NCI-H226 (cell line): Measurements from ENCODE around the gene CEACAM21.
A peak's percentile ranks its signal among the peaks of the same experiment; 100 is the strongest.

Source experiments
- DNase-seq: peaks from one replicate; pipeline ENCODE4 v3.0.0-alpha.2; 2015

Gene CEACAM21

DNA sequence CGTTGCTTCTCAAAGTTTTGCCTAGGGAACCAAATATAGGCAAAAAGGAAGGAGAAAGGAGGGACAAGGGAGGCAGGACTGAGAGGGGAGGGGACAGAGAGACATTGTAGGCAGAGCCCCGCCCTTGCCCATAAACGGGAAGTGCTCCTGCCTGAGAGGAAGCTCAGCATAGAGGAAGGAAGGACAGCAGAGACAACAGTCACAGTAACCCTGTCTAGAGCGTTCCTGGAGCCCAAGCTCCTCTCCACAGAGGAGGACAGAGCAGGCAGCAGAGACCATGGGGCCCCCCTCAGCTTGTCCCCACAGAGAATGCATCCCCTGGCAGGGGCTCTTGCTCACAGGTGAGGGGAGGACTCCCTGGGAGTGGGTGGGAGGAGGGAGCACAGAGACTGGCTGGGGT, at the start of gene CEACAM21:
Gene CEACAM21, plus strand, starts transcription at position 169 of the 400 bp plus-strand sequence. Its CDS starts 109 bp downstream, at position 278.
- no peak for DNase-seq

DNA sequence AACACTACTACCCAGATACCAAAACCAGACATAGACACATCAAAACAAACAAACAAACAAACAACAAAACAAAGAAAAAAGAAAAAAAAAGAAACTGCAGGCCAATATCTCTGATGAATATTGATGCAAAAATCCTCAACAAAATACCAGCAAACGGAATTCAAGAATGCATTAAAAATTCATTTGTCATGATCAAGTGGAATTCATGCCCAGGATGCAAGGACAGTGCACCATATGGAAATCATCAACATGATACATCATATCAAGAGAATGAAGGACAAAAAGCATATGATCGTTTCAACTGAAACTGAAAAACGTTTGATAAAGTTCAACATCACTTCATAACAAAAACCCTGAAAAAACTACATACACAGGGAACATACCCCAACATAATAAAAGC, 48.9 kb upstream of the CEACAM21 start:
- no peak for DNase-seq

DNA sequence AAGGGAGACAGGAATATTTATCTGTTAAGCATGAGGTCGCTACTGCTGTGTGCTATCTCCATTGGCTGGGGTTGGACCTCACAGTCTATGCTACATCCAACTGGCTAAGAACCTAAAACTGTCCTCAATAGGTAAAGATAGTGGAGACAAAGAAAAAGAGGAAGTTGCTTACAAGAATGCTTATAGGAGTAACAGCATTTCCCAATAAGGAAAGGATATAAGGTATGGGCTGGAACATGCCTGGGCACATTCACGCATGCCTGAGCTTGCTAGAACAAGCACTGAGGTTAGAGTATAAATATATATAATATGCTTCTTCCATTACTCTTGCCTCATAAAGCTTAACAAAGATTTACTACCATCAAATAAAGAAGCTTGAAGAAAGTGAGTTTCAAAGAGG, 47.9 kb upstream of the CEACAM21 start:
- no peak for DNase-seq

DNA sequence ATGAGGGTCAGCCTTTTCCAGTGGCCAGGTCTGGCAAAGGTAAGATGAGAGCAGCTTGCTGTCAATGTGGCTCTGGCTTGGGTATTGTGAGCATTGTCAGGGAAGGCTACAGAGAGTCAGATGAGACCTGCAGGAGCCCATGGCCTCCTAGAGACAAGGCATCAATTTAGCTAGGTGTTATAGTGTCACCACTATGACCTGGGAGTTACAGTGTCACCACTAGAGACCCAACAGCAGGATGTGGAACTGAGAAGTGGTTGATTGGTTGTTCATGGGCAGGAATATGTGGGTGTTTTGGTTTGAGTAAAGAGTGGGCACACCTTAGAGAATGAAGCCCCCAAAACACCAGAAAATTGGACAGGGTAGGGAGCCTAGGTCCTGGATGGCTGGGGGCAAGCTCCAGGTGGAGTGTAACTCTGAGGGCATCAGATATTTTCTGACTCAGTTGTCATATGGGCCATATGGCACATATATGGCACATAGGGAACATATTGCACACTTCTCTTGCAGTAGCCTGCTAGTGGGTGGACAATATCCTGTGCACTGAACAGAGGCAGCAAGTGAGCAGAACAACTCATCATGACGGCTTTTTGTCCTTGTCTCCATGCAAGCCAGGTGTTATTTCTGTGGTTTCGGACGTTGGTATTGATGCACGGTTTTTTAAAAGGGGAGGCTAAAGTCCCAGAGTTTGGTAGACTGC, 46.3 kb upstream of the CEACAM21 start:
- no peak for DNase-seq

DNA sequence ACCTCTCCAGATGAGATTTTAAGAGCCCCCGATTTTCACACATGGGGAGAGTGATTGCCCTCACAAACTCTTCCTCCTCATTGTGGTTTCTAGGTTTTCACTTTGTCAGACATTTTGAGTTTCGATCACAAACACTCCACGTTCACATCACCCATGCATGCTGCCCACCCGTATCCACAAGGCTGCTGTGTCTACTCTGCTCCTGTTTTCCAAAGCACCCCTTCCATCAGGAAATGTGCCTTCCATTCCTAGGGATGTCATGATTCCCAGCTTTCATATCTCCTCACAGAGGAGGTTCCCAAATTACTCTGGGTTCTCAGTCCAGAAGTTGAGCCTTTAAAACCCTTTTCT, 45.8 kb upstream of the CEACAM21 start:
- no peak for DNase-seq

DNA sequence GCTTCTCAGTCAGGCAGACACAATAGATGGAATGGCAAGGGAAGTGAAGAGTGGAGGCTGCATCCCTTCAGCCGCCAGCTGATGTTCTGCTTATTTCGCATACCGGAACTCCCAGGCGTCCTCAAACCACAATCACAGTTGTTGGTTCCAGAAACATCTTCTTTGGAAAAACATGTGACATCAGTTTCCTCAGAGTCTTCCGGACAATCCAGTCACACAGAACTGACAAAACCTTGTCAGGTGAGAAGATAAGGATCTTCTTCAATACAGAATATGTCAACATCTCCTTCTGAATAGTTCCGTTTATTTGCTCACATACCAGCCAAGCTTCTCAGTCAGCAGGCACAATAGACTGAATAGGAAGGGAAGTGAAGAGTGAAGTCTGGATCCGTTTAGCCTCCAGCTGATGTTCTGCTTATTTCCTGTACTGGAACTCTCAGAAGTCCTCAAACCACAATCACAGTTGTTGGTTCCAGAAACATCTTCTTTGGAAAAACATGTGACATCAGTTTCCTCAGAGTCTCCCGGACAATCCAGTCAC, 45.1 kb upstream of the CEACAM21 start:
- no peak for DNase-seq

DNA sequence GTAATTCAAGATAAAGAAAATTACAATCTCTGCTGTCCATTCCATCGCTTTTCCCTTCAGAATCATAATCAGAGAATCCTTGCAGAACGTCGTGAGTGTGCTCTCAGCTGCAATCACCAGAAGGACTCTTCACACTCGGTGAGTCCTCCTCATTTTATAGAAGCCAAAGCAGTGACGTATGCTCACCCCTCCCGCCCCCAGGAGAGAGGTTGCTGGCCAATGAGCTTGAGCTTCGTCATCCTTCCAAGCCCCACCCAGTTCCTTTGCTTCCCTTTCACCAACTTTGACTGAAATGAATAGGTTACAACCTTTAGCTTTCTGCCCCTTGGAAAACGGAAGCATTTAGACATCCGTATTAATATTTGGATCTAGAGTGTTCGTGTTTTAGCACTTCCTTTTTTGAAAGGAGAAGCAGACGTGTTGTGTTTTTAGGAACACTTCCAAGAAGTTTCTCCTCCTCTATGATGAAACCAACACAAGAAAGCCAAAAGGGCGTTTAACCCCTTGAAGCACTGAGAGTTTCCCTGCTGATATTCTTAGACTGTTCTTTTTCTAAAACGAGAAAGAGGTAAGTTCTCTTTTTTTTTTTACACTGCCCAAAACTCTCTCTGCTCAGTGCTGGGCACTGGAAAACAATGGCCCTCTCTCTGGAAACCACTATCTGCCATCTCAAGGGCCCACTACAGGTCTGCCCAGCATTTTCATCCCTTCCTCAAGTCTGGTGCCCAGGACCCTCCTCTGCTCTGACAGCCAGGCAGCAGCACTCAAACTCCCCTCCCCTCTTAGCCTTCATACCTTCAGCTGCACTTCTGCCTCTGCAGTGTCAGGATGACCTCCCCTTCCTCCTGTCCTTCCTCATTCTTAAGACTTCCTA, 44.3 kb upstream of the CEACAM21 start:
- DNase-seq, result peak; percentile 3

DNA sequence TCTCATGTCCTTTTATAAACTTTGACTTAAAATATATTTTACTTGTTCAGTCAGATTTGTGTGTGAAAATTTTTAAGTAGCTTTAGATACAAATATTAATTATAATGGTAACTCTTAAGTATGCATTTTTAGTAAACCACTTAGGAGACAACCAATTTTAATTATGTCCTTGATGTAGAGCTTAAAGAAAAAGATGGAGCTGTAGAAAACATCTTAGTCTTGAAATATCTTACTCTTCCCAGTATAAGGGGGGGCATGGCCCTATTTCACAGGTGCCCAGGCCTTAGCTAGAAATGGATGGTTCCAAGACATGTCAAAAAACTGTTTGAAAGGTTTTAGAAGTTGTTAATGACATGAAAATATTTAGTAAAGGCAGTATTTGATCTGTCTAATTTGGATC, 43.4 kb upstream of the CEACAM21 start:
- DNase-seq, result no peak

DNA sequence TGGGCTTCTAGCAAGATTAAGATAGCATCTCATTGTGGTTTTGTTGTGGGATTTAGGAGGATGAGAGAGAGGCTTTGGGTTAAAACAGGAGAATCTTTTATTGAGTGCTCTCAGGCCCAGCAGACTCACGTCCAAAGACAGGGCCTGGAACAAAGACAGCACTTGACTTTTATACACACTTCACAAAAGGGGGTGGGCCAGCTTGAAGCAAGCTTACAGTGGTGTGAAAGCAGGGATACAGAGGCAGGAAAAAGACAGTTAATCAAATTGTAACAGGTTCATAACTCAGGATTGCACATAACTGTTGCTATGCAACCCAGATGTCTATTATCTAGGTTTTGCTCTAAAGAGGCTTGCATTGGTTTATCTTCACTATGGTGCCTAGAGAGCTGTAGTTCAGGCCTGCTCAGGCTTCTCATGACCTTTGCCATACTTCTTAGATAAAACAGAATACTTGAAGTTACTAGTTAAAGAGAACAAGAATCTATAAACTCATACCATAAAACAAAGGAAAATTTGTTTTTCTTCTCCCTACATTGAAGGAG, 42.2 kb upstream of the CEACAM21 start:
- no peak for DNase-seq

DNA sequence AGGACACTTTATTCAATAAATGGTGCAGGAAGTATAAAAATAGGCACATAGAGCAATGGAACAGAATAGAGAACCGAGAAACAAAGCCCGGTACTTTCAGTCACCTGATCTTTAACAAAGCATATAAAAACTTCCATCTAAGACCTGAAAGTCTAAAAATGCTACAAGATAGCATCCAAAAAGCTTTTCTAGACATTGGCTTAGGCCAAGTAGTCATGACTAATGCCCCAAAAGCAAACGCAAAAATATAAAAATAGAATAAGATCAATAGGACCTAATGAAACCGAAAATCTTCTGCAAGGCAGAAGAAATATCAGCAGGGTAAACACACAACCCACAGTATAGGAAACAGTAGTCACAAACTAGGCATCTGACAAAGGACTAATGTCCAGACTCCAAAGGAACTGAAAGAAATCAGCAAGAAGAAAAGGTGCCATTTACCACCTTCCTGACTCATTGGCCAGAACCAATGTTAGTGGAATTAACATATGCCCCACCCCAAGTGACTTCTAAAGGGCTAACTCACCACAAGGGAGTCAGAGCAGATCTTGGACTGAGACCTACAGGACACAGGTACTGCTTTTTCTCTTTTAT, 40.8 kb upstream of the CEACAM21 start:
- DNase-seq, result no peak

DNA sequence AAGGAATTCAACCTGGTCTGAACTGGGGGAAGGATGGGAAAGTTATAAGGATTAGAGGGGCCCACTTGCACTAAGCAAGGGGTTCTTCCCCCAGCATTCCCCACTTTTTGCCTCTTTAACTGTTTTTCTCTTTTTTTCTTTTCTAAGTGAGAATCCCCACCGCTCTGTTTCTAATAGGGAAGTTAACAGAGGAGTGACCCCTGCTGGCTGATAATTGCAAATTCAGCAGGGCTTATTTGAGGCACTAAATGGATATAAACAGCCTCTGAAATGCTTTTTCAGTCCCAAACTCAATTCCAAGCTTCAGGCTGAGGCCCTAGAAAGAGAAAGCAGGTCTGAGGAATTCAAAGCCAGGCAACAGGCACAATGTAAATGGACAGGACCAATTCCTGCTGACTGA, 38.2 kb upstream of the CEACAM21 start:
- no peak for DNase-seq

DNA sequence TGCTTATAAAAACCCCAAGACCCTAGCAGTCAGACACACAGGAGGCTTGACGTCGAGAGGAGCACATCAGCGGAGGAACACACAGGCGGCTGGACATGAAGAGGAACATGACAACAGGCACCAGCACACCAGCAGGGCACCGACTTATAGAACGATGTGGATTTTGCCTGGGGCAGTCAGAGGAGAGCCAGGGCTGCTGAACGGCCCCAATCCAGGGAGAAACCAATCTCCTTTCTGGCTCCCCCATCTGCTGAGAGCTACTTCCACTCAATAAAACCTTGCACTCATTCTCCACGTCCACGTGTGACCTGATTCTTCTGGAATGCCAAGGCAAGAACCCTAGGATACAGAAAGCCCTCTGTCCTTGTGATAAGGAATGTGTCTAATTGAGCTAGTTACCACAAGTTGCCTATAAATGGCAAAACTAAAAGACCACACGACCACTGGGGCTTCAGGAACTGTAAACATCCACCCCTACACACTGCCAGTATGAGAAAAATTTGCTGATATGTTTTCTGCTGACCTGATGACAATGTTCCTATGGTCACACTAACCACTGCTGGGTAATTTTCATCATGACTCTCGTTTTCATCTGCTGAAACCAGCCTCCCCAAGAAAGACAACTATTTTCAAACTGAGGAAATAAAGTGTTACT, 35.8 kb upstream of the CEACAM21 start:
- DNase-seq, result no peak

DNA sequence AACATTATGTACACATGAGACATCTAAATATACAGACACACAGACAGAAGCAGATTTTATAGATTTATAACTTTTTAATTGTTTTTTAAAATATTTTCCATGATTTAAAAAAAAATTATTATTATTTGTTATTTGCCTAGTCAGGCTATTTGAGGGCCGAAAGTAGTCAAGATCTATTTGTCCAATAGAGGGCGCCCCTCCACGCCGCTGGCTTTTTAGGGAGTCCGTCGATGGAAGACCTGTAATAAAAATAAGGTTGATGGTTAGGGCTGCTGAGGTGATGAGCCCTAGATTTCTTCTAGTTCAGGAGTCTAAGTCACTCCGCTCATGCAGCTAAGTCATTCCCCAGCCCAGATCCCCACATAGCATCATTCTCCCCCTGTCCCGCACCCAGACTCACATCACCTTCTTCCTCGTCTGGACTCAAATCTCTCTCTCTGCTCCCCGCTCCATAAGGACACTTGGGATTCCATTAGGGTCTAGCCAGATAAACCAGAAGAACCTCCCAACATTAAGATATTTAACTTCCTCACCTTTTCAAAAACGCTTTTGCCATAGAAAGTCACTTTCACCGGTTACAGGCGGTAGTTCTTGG, 33.9 kb upstream of the CEACAM21 start:
- DNase-seq, result no peak

DNA sequence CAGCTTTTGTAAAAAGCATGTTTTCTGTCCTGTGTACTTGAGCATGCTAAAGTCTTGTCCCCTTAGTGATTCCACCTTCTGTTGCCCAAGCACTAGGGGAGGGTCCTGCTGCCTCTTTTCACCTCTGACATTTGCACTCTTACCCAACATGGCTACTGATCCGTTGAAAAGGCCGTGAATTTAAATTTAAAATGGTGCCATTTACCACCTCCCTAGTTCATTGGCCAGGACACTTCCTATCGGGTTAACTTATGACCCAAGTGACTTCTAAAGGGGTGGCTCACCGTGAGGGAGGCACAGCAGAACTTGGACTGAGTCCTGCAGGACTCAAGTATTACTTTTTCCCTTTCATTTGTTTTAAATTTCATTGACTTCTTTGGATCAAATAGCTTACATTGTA, 33.3 kb upstream of the CEACAM21 start:
- DNase-seq, result no peak

DNA sequence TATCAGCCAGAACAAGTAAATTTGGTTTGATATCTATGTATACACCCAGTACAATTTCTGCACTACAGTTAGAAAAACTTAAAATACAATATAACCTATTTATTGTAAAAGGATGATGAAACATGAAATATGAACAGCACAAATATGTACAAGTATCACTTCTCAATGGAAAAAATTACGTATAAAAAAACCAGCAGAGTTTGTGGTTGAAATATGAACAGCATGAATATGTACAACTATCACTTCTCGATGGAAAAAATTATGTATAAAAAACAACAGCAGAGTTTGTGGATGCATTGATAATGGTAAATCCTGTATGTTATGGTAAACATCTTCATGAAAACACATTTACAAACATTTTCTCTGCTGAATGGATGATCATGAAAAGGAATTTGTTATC, 32.4 kb upstream of the CEACAM21 start:
- DNase-seq, result no peak

DNA sequence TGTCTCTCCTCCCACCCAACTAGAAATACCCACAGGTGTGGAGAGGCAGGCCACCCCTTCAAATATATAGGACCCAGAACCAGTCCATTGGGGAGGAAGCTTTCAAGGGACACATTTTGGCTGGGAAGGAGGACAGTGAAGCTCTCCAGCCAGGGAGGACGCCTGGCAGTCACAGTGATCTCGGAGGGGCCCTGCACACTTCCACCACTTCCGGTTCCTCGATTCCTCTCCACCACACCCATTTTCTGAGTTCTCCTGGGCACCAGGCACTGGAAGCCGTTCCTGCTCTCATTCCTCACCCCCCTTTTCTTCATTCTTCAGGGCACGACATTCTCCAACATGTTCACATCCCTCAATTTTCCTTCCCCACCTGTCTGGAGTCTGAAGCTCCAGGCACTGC, 30.4 kb upstream of the CEACAM21 start:
- no peak for DNase-seq

DNA sequence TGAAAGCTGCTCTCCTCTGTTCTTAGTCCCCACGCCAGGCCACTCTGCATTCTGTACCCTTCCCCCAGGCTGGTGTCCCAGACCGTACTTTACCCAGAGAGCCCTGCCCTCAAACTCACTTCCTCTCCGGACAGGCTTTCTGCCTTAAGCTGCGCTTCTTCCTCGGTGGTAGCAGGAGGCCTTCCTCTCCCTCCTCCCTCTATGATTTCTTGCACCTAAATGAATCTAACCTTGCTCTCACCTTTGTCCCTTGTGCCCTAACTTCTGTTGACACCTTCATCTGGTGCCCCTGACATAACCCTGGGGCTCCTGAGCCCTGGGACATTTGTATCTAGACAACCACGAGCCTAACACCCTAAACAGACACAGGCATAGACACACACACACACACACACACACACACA, 29.6 kb upstream of the CEACAM21 start:
- DNase-seq, result no peak

DNA sequence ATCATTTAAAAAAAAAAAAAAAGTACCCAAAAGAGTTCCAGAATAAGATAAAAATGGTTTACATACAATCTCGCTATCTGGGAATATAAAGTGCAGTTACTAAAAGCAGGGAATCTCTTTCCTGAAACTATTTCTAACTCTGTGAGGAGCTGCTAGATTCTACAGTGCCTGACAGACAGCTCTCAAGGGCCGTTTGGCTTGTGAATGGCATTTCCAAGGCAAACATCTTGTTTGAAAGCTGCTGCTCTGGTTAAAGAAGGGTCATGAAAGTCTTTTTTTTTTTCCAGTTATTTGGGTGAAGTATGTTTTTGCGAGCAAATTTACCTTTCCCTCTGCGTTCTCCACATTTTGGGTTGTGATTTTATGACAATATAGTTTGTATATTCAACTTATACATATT, 29.0 kb upstream of the CEACAM21 start:
- no peak for DNase-seq

DNA sequence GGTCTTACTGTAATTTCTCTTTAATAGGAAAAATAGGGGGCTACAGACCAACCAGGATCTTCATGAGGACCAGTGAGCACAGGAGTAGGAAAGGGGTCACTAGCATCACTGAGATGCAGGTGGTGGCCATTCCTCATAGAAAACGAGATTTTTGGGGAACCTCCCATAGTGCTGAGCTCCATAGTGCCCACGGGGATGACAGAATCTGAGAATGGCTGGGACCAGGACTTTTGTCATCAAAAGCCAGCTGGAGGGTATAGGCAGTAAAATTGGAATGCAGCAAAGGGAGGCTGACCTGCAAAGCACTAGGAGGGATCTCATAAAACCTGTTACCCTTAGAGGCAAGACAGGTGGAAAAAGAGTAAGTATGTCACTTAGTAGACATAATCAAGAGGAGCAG, 28.4 kb upstream of the CEACAM21 start:
- no peak for DNase-seq

DNA sequence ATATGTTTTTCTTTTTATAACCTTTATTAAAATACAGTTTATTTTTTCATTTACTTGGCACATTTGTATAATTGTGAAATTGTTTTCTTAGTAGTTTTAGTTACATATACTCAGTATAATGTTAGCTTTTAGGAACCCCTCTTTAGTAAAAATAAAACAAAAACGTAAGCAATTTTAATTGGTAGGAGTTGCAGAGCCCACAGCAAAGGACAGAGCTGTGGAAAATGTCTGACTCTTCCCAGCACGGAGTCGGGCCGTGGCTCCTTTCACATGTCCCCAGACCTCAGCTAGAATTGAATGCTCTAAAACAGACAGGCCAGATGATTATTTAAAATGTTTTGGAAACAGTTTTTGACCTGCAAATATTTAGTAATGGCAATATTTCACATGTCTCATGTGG, 27.9 kb upstream of the CEACAM21 start:
- DNase-seq, result no peak

DNA sequence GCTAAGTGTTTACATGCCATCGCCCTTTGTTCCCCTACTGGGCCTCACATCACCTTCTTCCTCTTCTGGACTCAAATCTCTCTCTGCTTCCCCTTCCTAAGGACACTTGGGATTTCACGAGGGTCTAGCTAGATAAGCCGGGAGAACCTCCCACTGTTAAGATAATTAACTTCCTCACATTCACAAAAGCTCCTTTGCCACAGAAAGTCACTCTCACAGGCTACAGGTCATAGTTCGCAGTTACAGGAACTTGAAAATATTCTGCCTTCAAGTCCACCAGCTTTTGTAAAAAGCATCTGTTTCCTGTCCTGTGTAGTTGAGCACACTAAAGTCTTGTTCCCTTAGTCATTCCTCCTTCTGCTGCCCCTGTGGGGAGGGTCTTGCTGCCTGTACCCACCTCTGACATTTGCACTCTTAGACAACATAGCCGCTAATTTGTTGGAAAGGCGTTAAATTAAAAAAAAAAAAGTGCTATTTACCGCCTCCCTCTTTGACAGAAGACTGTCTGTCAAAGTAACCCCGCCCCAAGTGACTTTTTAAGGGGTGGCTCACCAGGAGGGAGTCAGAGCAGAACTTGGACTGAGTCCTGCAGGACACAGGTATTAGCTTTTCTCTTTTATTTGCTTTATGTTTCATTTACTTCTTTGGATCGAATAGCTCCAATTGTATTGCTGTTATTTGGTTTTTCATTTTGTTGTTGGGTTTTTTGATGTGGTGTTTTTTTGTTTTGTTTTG, 26.8 kb upstream of the CEACAM21 start:
- no peak for DNase-seq

DNA sequence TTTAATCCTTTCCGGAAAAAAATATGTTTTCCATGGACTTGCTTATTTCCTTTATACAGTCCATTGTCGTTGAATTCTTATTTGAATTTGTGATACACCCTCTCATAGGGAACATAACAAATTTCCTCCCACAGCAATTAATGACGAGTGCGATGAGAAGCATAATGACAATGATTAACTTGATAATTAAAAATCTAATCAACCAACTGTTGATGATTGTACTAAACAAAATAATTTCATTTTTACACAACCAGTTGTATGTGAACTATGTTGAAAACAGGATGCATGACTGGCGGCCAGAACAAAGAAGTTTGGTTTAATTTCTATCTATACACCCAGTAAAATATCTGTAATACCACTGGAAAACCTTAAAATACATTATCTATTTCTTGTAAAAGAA, 26.1 kb upstream of the CEACAM21 start:
- DNase-seq, result no peak
